Glutamatergic neuron (in vitro differentiated cells): ENCODE data around the gene COL13A1. TPM values are rescaled to one million over a fixed set of nuclear protein-coding genes. Genes with fewer than 3 reads are reported as not detected.

Source experiments
- DNase-seq: peaks from one replicate; pipeline ENCODE4 v3.0.0; 2022
- H3K27ac Mint-ChIP-seq: one replicate; pipeline ENCODE4 v1.8.0; 2020; ENCODE audit warnings: mild to moderate bottlenecking, mixed read lengths, inconsistent platforms; ENCODE audit not compliant: unreplicated experiment
- H3K27me3 Mint-ChIP-seq: one replicate; pipeline ENCODE4 v1.8.0; 2020; ENCODE audit warnings: mild to moderate bottlenecking, moderate library complexity, mixed read lengths, inconsistent platforms; ENCODE audit not compliant: unreplicated experiment
- H3K36me3 Mint-ChIP-seq: one replicate; pipeline ENCODE4 v1.8.0; 2020; ENCODE audit warnings: mild to moderate bottlenecking, mixed read lengths, inconsistent platforms; ENCODE audit not compliant: unreplicated experiment
- H3K4me1 Mint-ChIP-seq: one replicate; pipeline ENCODE4 v1.8.0; 2020; ENCODE audit warnings: mild to moderate bottlenecking, low read depth, mixed read lengths, inconsistent platforms; ENCODE audit not compliant: unreplicated experiment
- H3K4me3 Mint-ChIP-seq: one replicate; pipeline ENCODE4 v1.8.0; 2020; ENCODE audit warnings: mild to moderate bottlenecking, mixed read lengths, inconsistent platforms; ENCODE audit not compliant: unreplicated experiment
- H3K9me3 Mint-ChIP-seq: one replicate; pipeline ENCODE4 v1.8.0; 2020; ENCODE audit warnings: mild to moderate bottlenecking, moderate library complexity, mixed read lengths, inconsistent platforms; ENCODE audit not compliant: unreplicated experiment
- total RNA-seq: library from RNA; stranded (reverse); fragmentation: NEBNext Ultra II Directional; extraction: Animal tissue kit (Norgen Biotek cat#: 25700); gene quantifications from one replicate; pipeline ENCODE4 v1.2.1, GENCODE V29; 2021; ENCODE audit not compliant: unreplicated experiment
- TF ChIP-seq, protein P1 (sequence below): fragments of 200-600 bp; sonication (generic); IDR thresholded peaks from one replicate; pipeline ENCODE4 v1.5.0; 2021; ENCODE audit not compliant: partially characterized antibody, unreplicated experiment

COL13A1 gene
- total RNA-seq, 1 donor from 2014 or later, result 8.5 TPM

DNA sequence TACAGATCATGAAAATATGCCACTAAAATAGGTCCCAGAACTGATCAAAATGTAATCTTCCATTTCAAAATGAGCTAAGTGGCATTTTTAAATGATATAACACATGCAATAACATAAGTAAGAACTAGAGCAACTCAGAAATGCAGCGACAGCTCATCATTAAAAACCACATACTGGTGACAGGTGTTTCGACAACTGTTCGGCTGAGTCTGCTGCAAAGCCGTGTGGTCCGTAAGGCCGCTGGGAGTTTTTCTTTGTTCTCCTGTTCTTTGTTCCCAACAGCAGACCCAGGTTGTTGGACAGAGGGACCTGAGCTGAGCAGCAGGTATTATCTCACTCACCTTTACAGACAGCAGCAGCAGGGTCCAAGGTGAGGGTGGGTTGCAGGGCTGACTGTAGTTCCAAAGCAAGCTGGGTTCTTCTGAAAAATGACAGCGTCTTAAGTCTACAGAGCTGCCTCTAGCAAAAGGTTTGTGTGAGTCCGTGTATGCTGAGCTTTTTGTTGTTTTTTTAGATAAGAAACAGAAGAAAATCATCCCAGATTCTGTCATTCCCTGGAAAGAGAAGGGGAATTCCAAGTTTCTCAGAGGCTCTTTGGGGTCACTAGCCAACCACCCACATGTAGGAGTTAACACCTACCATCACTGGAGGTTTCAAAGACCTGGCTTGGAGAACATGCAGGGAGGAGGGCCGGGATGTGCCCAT is 205.6 kb downstream of the COL13A1 start:
- Mint-ChIP-seq H3K4me3 (no peak overlapping the region), H3K27ac (peak overlapping the region; percentile 50), H3K9me3 (peaks cover 1% of the 10 kb centered on the region), H3K4me1 (peaks cover 5% of the 10 kb centered on the region), H3K27me3 (no peaks in the 10 kb centered on the region), H3K36me3 (no peaks in the 10 kb centered on the region)
- no peak for DNase-seq
- TF ChIP-seq, protein P1, sequence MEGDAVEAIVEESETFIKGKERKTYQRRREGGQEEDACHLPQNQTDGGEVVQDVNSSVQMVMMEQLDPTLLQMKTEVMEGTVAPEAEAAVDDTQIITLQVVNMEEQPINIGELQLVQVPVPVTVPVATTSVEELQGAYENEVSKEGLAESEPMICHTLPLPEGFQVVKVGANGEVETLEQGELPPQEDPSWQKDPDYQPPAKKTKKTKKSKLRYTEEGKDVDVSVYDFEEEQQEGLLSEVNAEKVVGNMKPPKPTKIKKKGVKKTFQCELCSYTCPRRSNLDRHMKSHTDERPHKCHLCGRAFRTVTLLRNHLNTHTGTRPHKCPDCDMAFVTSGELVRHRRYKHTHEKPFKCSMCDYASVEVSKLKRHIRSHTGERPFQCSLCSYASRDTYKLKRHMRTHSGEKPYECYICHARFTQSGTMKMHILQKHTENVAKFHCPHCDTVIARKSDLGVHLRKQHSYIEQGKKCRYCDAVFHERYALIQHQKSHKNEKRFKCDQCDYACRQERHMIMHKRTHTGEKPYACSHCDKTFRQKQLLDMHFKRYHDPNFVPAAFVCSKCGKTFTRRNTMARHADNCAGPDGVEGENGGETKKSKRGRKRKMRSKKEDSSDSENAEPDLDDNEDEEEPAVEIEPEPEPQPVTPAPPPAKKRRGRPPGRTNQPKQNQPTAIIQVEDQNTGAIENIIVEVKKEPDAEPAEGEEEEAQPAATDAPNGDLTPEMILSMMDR, result no peak

Other genes with a start within 250 kb of the COL13A1 start
- gene NEUROG3, start 228.5 kb upstream of the COL13A1 start, total RNA-seq, result not detected
- gene FAM241B, start 171.7 kb upstream of the COL13A1 start, total RNA-seq, result 50.1 TPM